ENCODE measurements around the gene TOM1L2. TPM values are rescaled to one million over a fixed set of nuclear protein-coding genes. Genes with fewer than 3 reads are reported as not detected.
A peak's percentile ranks its signal among the peaks of the same experiment; 100 is the strongest.

TOM1L2 gene
- total and polyA plus RNA-seq, 8 donors, result 51.2 to 71.2 (median 57.4) TPM

- Histone ChIP-seq H3K36me3 (peaks cover 0 to 93% of the 10 kb centered on the region in 2 donors), H3K9me3 (no peaks in the 10 kb centered on the region), H3K4me1 (peaks cover 16 to 35% of the 10 kb centered on the region in 2 donors), H3K27me3 (no peaks in the 10 kb centered on the region), H3K4me3 (no peak overlapping the region), H3K27ac (no peak overlapping the region)
- intact Hi-C loops (cut with DNase I), result loop anchor here (5.0 to 10.0 kb wide), 2 partner anchors 48 to 50 kb away; no protein-coding TSS in a partner anchor
- TF ChIP-seq, protein P1, sequence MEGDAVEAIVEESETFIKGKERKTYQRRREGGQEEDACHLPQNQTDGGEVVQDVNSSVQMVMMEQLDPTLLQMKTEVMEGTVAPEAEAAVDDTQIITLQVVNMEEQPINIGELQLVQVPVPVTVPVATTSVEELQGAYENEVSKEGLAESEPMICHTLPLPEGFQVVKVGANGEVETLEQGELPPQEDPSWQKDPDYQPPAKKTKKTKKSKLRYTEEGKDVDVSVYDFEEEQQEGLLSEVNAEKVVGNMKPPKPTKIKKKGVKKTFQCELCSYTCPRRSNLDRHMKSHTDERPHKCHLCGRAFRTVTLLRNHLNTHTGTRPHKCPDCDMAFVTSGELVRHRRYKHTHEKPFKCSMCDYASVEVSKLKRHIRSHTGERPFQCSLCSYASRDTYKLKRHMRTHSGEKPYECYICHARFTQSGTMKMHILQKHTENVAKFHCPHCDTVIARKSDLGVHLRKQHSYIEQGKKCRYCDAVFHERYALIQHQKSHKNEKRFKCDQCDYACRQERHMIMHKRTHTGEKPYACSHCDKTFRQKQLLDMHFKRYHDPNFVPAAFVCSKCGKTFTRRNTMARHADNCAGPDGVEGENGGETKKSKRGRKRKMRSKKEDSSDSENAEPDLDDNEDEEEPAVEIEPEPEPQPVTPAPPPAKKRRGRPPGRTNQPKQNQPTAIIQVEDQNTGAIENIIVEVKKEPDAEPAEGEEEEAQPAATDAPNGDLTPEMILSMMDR (IDR thresholded peaks at IDR 0.05), result no peak
- DNase-seq (no peak), ATAC-seq (no peak)
These were observed 157.8 kb downstream of the TOM1L2 start for GRCh38 chr17:17814162-17815061.

- H3K36me3 ChIP-seq, result peaks cover 0 to 91% of the 10 kb centered on the region in 2 donors
- intact Hi-C loops (cut with DNase I), result loop anchor here (5.0 to 10.0 kb wide), 2 partner anchors 49 to 51 kb away; no protein-coding TSS in a partner anchor
- no peaks in the 10 kb centered on the region for H3K9me3 ChIP-seq
- peaks cover 15 to 33% of the 10 kb centered on the region in 2 donors for H3K4me1 ChIP-seq
- H3K4me3 ChIP-seq, result no peak overlapping the region
- TF ChIP-seq, protein P1 (IDR thresholded peaks at IDR 0.05), result no peak
- DNase-seq (peak in 1 of 4 donors; percentile 81), ATAC-seq (no peak)
- H3K27me3 ChIP-seq, result no peaks in the 10 kb centered on the region
- H3K27ac ChIP-seq, result no peak overlapping the region
These were observed 158.5 kb downstream of the TOM1L2 start for GRCh38 chr17:17813725-17814095.

DNA sequence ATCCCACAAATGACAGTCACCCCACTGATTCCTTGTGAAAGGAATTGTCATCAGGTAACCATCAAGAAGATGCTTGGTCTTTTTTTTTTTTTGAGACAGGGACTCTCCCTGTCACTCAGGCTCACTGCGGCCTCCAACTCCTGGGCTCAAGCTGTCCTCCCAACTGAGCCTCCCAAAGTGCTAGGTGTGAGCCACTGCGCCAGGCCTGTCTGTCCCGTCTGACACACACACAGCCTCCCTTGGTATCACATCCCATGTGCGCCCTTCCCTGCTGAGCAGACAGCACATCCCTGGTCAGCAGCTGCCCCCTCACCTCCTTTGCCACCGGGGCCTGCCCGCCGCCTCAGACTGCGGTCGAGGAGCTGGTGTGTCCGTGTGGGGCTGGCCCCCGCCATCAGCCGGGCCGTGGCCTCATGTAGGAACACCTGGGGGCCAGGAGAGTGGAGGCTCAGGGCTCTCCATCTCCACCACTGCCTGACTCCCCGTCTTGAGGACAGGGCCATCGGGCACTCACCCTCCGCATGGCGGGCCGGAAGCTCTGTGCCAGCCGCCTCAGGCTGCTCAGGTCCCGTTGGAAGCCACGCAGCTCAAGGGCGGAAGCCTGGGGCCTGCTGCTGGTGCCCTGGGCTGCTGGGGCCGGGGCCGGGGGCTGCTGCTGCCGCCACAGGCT lies 159.0 kb downstream of the TOM1L2 start:
- Histone ChIP-seq H3K27me3 (no peaks in the 10 kb centered on the region), H3K4me1 (peaks cover 12 to 27% of the 10 kb centered on the region in 2 donors), H3K27ac (no peak overlapping the region), H3K36me3 (peaks cover 0 to 86% of the 10 kb centered on the region in 2 donors), H3K9me3 (no peaks in the 10 kb centered on the region), H3K4me3 (no peak overlapping the region)
- intact Hi-C loops (cut with DNase I), result loop anchor here (5.0 to 10.0 kb wide), 2 partner anchors 49 to 52 kb away; no protein-coding TSS in a partner anchor
- ATAC-seq (no peak), DNase-seq (no peak)
- TF ChIP-seq, protein P1 (IDR thresholded peaks at IDR 0.05), result no peak

DNA sequence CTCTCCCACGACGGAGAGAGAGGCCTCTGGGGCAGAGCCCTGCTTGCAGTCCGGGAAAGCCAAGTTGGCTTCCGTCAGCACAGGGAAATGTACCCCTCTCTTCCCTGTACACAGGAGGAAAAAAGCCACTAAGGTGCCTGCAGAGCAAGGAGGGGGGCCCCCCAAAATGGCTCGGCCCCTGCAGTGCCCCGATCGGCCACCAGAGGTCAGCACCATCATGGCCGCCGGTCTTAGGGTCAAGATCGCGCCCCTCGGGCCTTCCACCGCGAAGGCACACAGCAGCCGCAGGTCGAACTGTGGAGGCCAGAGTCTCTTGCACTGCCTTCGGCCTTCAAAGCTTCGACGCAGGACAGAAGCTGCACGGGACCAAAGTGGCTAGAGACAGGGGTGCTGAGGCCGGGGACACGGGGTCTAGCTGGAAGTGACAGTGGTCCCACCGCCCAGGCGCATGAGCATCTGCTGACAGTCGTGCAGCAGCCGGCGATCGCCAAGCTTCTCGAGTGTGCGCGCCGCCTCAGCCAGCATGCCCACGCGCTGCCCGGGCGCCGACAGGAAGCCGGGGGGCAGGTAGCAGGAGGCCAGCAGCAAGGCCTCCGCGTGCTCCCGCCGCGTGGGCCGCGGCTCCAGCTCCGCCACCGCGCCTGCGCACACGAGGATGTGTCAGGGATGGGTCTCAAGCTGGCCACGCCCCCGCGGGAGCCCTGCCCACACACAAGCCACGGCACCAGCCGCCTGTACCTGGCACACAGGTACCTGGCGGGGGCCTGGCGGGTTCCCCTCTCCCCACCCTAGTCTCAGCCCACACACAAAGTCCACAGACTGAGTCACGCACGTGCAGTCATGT lies 159.8 kb downstream of the TOM1L2 start:
- TF ChIP-seq, protein P1 (IDR thresholded peaks at IDR 0.05), result peak; percentile 100

More for the DNA sequence above, 159.8 kb downstream of the TOM1L2 start:
- no peak overlapping the region for H3K4me3 ChIP-seq
- intact Hi-C loops (cut with DNase I), result loop anchor here (5.0 to 10.0 kb wide), 2 partner anchors 50 to 52 kb away; no protein-coding TSS in a partner anchor
- H3K9me3 ChIP-seq, result no peaks in the 10 kb centered on the region
- H3K27me3 ChIP-seq, result no peaks in the 10 kb centered on the region
- peak overlapping the region; percentile 23 to 33 for H3K27ac ChIP-seq
- peaks cover 0 to 81% of the 10 kb centered on the region in 2 donors for H3K36me3 ChIP-seq
- DNase-seq (peak in 2 of 4 donors; percentile 73 to 91), ATAC-seq (peak; percentile 69)
- peaks cover 12 to 22% of the 10 kb centered on the region in 2 donors for H3K4me1 ChIP-seq
